ENCODE results near the gene FAM107B.
"Not testable (repeated sequence)": the region's sequence is repeated elsewhere in the genome, so short reads cannot be mapped to it uniquely, and the experiment has no call there.

FAM107B gene

DNA sequence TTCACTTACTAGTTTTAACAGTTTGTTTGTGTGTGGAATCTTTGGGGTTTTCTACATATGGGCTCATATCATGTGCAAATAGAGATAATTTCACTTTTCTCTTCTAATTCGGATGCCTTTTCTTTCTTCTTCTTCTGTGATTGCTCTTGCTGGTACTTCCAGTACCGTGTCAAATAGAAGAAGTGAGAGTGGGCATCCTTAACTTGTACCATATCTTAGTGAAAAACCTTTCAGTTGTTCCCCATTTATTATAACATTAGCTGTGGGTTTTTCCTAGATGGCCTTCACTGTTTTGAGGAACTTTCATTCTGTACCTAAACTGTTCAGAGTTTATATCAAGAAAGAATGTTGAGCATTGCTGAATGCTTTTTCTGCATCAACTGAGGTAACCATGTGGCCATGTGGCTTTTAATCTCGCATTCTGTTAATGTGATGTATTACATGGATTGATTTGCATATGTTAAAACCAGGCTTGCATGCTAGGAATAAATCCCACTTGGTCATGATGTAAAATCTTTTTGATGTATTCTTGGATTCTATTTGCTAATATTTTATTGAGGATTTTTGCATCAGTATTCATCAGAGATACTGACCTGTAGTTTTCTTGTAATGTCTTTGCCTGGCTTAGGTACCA, 78.7 kb downstream of the FAM107B start:
- Histone ChIP-seq H3K27me3 (no peaks in the 10 kb centered on the region), H3K27ac (no peak overlapping the region), H3K4me3 (no peak overlapping the region), H3K9me3 (no peaks in the 10 kb centered on the region), H3K4me1 (no peaks in the 10 kb centered on the region), H3K36me3 (no peaks in the 10 kb centered on the region)
- TF ChIP-seq, protein P1, sequence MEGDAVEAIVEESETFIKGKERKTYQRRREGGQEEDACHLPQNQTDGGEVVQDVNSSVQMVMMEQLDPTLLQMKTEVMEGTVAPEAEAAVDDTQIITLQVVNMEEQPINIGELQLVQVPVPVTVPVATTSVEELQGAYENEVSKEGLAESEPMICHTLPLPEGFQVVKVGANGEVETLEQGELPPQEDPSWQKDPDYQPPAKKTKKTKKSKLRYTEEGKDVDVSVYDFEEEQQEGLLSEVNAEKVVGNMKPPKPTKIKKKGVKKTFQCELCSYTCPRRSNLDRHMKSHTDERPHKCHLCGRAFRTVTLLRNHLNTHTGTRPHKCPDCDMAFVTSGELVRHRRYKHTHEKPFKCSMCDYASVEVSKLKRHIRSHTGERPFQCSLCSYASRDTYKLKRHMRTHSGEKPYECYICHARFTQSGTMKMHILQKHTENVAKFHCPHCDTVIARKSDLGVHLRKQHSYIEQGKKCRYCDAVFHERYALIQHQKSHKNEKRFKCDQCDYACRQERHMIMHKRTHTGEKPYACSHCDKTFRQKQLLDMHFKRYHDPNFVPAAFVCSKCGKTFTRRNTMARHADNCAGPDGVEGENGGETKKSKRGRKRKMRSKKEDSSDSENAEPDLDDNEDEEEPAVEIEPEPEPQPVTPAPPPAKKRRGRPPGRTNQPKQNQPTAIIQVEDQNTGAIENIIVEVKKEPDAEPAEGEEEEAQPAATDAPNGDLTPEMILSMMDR (IDR thresholded peaks at IDR 0.05), result no peak
- no peak for DNase-seq
- intact Hi-C loops (cut with DNase I; ENCODE audit: low total_unique reads), result no loop called here

DNA sequence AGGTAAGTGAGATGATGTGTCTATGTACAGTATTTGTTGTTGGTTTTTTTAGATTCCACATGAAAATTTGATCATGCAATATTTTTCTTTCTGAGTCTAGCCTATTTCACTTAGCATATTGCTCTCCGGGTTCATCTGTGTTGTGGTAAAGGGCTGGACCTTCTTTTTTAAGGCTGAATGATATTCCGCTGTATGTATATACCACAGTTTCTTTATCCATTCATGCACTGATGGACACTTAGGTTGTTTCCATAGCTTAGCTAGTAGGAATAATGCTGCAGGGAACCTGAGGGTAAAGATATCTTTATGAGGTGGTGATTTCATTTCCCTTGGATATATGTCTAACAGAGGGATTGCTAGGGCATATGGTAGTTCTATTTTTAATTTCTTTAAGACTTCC, 80.8 kb downstream of the FAM107B start:
- Histone ChIP-seq H3K4me1 (no peaks in the 10 kb centered on the region), H3K9me3 (no peaks in the 10 kb centered on the region), H3K36me3 (no peaks in the 10 kb centered on the region), H3K27me3 (no peaks in the 10 kb centered on the region), H3K4me3 (no peak overlapping the region), H3K27ac (no peak overlapping the region)
- intact Hi-C loops (cut with DNase I; ENCODE audit: low total_unique reads), result no loop called here
- TF ChIP-seq, protein P1 (IDR thresholded peaks at IDR 0.05), result no peak
- no peak for DNase-seq

DNA sequence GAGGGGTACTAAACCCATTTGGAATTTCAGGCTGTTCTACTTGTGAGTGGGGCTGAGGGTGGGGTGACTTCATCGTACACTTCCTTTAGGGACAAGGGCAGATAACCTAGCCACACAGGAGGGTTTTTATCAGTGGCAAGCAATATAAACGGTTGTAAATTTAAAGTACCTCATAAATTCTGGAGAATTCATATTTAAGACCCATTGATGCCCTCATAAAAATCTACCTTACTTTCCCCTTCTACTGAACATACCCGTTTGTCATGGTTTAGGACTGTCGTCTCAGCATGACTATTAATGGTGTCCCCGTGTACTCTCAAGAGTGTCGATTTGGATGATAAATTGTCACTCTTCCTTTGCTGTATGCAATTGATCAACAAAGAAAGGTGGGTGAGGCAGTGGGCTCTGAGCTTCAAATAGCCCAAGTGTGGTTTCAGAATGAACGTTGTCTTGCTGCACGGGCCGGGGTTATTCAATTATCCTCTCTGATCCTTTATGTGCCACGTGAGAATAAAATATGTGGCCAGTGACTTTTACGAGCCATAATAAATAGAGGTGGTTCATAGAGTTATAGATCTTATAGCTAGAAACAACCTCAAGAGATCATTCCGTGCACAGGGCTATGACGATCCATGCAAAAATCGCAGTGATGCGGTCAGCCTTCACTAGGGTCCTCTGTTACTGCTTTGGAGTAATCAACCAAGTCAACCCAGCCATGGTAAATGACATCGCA, 82.2 kb downstream of the FAM107B start:
- H3K4me1 ChIP-seq, result no peaks in the 10 kb centered on the region
- no peaks in the 10 kb centered on the region for H3K36me3 ChIP-seq
- H3K27me3 ChIP-seq, result no peaks in the 10 kb centered on the region
- intact Hi-C loops (cut with DNase I; ENCODE audit: low total_unique reads), result no loop called here
- H3K9me3 ChIP-seq, result no peaks in the 10 kb centered on the region
- TF ChIP-seq, protein P1 (IDR thresholded peaks at IDR 0.05), result no peak
- no peak overlapping the region for H3K27ac ChIP-seq
- H3K4me3 ChIP-seq, result no peak overlapping the region
- DNase-seq, result no peak

DNA sequence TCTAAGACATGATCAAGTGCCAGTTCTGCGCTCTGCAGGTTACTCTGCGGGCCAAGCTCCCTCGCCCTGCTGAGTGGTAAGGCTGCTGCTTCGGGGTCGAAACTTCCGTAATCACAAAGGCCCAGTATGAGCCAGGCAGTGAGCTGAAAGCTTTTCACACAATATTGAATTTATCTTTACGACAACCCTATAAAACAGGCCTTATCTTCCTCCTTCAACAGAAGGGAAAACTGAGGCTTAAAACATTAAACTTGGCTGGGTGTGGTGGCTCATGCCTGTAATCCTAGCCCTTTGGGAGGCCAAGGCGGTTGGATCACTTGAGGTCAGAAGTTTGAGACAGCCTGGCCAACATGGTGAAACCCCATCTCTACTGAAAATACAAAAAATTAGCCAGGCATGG, 83.3 kb downstream of the FAM107B start:
- intact Hi-C loops (cut with DNase I; ENCODE audit: low total_unique reads), result no loop called here
- TF ChIP-seq, protein P1 (IDR thresholded peaks at IDR 0.05), result no peak
- no peaks in the 10 kb centered on the region for H3K9me3 ChIP-seq
- DNase-seq, result no peak
- no peak overlapping the region for H3K27ac ChIP-seq
- H3K4me1 ChIP-seq, result no peaks in the 10 kb centered on the region
- no peaks in the 10 kb centered on the region for H3K27me3 ChIP-seq
- H3K4me3 ChIP-seq, result no peak overlapping the region
- no peaks in the 10 kb centered on the region for H3K36me3 ChIP-seq

DNA sequence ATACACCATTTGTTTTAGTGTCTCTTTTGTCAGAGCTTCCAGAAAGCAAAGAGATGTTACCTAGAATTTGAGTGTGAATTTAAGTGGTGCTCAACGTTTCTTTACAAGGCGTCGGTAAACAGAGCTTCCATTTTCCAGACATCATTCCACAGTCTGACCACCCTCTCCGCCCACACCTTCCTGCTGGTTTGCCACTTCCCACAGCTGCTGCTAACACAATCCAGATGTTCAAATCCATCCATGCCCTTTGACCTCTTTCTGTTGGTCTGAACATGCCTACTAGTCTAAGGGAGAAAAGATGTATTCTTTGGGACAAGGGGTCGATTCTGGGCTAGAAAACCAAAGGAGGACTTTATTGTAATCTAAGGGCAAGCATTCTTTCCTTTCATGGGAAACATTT, 86.1 kb downstream of the FAM107B start:
- Histone ChIP-seq H3K4me1 (no peaks in the 10 kb centered on the region), H3K4me3 (no peak overlapping the region), H3K27ac (no peak overlapping the region), H3K27me3 (no peaks in the 10 kb centered on the region), H3K36me3 (no peaks in the 10 kb centered on the region), H3K9me3 (no peaks in the 10 kb centered on the region)
- TF ChIP-seq, protein P1 (IDR thresholded peaks at IDR 0.05), result no peak
- DNase-seq, result no peak
- intact Hi-C loops (cut with DNase I; ENCODE audit: low total_unique reads), result no loop called here

DNA sequence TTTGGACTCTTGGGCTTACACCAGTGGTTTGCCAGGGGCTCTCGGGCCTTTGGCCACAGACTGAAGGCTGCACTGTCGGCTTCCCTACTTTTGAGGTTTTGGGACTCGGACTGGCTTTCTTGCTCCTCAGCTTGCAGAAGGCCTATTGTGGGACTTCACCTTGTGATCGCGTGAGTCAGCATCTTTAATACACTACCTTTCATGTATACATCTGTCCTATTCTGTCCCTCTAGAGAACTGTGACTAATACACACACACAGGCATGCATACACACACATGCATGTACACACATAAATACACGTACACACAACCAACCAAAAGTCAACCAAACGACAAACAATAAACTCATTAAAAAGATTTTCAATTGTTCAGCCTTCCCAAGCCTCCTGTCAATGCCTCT, 86.5 kb downstream of the FAM107B start:
- H3K36me3 ChIP-seq; intact Hi-C loops (cut with DNase I; ENCODE audit: low total_unique reads); H3K27ac ChIP-seq: not testable (repeated sequence)

More for the DNA sequence above, 86.5 kb downstream of the FAM107B start:
- H3K9me3 ChIP-seq, H3K4me3 ChIP-seq, H3K4me1 ChIP-seq, H3K27me3 ChIP-seq, DNase-seq: not testable (repeated sequence)

Measured in tibial artery (tissue), 4 donors.